ENCODE results near the gene KCNN4. TPM values are rescaled to one million over a fixed set of nuclear protein-coding genes. Genes with fewer than 3 reads are reported as not detected.

Gene KCNN4
- total RNA-seq, 1 experiment from 2014 or later, result 0.26 TPM

DNA sequence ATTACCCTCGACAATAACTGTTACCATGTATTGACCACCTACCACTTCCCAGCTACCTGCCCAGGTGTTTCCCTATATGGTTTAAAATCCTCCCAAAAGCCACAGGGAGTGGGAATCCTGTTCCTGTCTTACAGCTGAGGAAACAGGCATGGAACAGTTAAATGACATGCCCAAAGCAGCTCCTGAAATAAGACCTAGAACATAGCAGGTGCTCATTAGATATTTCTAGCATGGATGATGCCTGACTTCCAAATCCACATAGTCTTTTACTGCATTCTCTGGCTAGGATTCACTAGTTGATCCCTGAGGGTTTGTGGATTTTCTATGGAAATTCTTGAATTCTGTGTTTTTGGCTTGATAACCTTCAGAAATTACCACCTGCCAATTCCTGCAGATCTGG lies 13.0 kb downstream of the KCNN4 start:
- no peak overlapping the region for H3K27ac ChIP-seq (ENCODE audit: insufficient read length, low read depth, low read length)
- no peak overlapping the region for H3K4me2 ChIP-seq (ENCODE audit: insufficient read depth, insufficient read length, low read length)
- Mint-ChIP-seq H3K36me3 (ENCODE audit: insufficient read depth in 1 of 3, low read depth in 3 of 3) (no peaks in the 10 kb centered on the region; a peak in 1 of 7 replicates), H3K4me3 (no peak overlapping the region), H3K27me3 (ENCODE audit: low read depth) (peaks cover 44% of the 10 kb centered on the region), H3K27ac (no peak overlapping the region), H3K9me3 (no peaks in the 10 kb centered on the region), H3K4me1 (peaks cover 12 to 19% of the 10 kb centered on the region in 2 experiments)
- no peak overlapping the region for H4K8ac ChIP-seq (replicated peaks; ENCODE audit: insufficient read length, low read depth, low read length)
- no peak overlapping the region for H2BK15ac ChIP-seq (ENCODE audit: low read depth, low read length)
- no peak overlapping the region for H4K5ac ChIP-seq (ENCODE audit: insufficient read length, low read depth, low read length)
- TF ChIP-seq, protein P1, sequence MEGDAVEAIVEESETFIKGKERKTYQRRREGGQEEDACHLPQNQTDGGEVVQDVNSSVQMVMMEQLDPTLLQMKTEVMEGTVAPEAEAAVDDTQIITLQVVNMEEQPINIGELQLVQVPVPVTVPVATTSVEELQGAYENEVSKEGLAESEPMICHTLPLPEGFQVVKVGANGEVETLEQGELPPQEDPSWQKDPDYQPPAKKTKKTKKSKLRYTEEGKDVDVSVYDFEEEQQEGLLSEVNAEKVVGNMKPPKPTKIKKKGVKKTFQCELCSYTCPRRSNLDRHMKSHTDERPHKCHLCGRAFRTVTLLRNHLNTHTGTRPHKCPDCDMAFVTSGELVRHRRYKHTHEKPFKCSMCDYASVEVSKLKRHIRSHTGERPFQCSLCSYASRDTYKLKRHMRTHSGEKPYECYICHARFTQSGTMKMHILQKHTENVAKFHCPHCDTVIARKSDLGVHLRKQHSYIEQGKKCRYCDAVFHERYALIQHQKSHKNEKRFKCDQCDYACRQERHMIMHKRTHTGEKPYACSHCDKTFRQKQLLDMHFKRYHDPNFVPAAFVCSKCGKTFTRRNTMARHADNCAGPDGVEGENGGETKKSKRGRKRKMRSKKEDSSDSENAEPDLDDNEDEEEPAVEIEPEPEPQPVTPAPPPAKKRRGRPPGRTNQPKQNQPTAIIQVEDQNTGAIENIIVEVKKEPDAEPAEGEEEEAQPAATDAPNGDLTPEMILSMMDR (conservative IDR thresholded peaks at IDR 0.05), result no peak
- no peaks in the 10 kb centered on the region; the same call in 1 of the 2 replicates for H3K4me1 ChIP-seq (ENCODE audit: insufficient read depth, low read length)
- no peak overlapping the region for H2BK12ac ChIP-seq (ENCODE audit: insufficient read length, low read depth, low read length)
- no peak overlapping the region for H2BK5ac ChIP-seq (ENCODE audit: insufficient read length, low read length)
- no peaks in the 10 kb centered on the region for H3K23me2 ChIP-seq (ENCODE audit: insufficient read length, low read depth, low read length, poor library complexity, severe bottlenecking)
- H3K79me2 ChIP-seq (ENCODE audit: insufficient read depth, low read length), result no peaks in the 10 kb centered on the region
- no peak overlapping the region for H2AFZ ChIP-seq (ENCODE audit: low read length)
- no peak overlapping the region for H4K91ac ChIP-seq (ENCODE audit: insufficient read length, low read depth, low read length)
- H2BK120ac ChIP-seq (ENCODE audit: low read depth, low read length, poor library complexity, severe bottlenecking), result no peak overlapping the region
- no peak for DNase-seq
- H3K23ac ChIP-seq (ENCODE audit: insufficient read length, low read depth, low read length), result no peak overlapping the region
- H3K14ac ChIP-seq (ENCODE audit: insufficient read depth, low read length), result no peak overlapping the region
- no peak overlapping the region for H3K18ac ChIP-seq (ENCODE audit: insufficient read length, low read depth, low read length)
- no peak overlapping the region for H3K4ac ChIP-seq (ENCODE audit: low read depth, low read length)
- H3K9ac ChIP-seq (ENCODE audit: extremely low read depth, insufficient read length, low read length), result no peak overlapping the region
- H3K9me3 ChIP-seq (ENCODE audit: control insufficient read depth, low read depth, low read length), result no peaks in the 10 kb centered on the region
- H3K27me3 ChIP-seq (ENCODE audit: insufficient read depth, low read length), result peaks cover 3% of the 10 kb centered on the region; the same call in 1 of the 2 replicates
- H3K79me1 ChIP-seq (ENCODE audit: insufficient read depth, low read depth, low read length, poor library complexity, severe bottlenecking), result no peaks in the 10 kb centered on the region
- H4K20me1 ChIP-seq (ENCODE audit: control insufficient read depth, insufficient read depth, insufficient read length), result no peaks in the 10 kb centered on the region
- H3T11ph ChIP-seq (ENCODE audit: low read length), result no peak overlapping the region
- H2BK20ac ChIP-seq (ENCODE audit: low read depth, low read length, poor library complexity, severe bottlenecking), result no peak overlapping the region
- H2AK5ac ChIP-seq (ENCODE audit: insufficient read length, low read length), result no peak overlapping the region
- no CpG with 5 or more reads among the region's 1 CpG for WGBS (ENCODE audit: extremely low coverage, insufficient read length, low lambda C conversion rate)
- H3K56ac ChIP-seq (ENCODE audit: insufficient read length, low read depth, low read length), result no peak overlapping the region
